Cardiac fibroblast (primary cell): Measurements from ENCODE around the gene MANSC4.
"Not testable (repeated sequence)": the region's sequence is repeated elsewhere in the genome, so short reads cannot be mapped to it uniquely, and the experiment has no call there.

Experiments used
- DNase-seq, 2 donors: peaks; one replicate each; pipeline versions ENCODE4 v3.0.0 to v3.0.0-alpha.2; 2010; ENCODE audit warnings: low read depth in 2 of 2
- H3K4me3 ChIP-seq, 2 donors: replicated peaks in 1 of 2; 1 replicate in 1 of 2; 2 replicates in 1 of 2; pipeline ENCODE4 v1.5.1; 2011; ENCODE audit warnings: low read depth in 2 of 2, low read length in 2 of 2, mild to moderate bottlenecking in 2 of 2, moderate library complexity in 1 of 2
- CTCF ChIP-seq: IDR thresholded peaks from one replicate; pipeline ENCODE4 v1.5.1; 2011; ENCODE audit warnings: low read depth, mild to moderate bottlenecking, low read length, inconsistent platforms

MANSC4 gene

GRCh38 chr12:27766587-27766986 lies 13.4 kb downstream of the MANSC4 start:
- TF ChIP-seq CTCF, result no peak
- no peak for DNase-seq

GRCh38 chr12:27762757-27763156 lies 17.3 kb downstream of the MANSC4 start:
- no peak for TF ChIP-seq CTCF
- no peak for DNase-seq
- H3K4me3 ChIP-seq, result no peak overlapping the region

More at GRCh38 chr12:27766587-27766986, 13.4 kb downstream of the MANSC4 start:
- no peak overlapping the region for H3K4me3 ChIP-seq

GRCh38 chr12:27756670-27757195 lies 23.3 kb downstream of the MANSC4 start:
- DNase-seq, result no peak
- no peak overlapping the region for H3K4me3 ChIP-seq
- TF ChIP-seq CTCF, result no peak

- no peak for DNase-seq
- no peak overlapping the region for H3K4me3 ChIP-seq
- TF ChIP-seq CTCF, result no peak
These were observed 25.2 kb downstream of the MANSC4 start for GRCh38 chr12:27754795-27755194.

GRCh38 chr12:27751386-27752047 lies 28.5 kb downstream of the MANSC4 start:
- TF ChIP-seq CTCF, result no peak
- DNase-seq, result no peak
- no peak overlapping the region for H3K4me3 ChIP-seq

GRCh38 chr12:27747111-27747820 lies 32.8 kb downstream of the MANSC4 start:
- TF ChIP-seq CTCF, result no peak
- H3K4me3 ChIP-seq, result no peak overlapping the region
- DNase-seq, result peak; percentile 45 to 82

- not testable (repeated sequence) for H3K4me3 ChIP-seq, DNase-seq
These were observed 34.3 kb downstream of the MANSC4 start for GRCh38 chr12:27745734-27746133.
